ENCODE data around the gene DNAH9.
A peak's percentile ranks its signal among the peaks of the same experiment; 100 is the strongest.

DNAH9 gene

DNA sequence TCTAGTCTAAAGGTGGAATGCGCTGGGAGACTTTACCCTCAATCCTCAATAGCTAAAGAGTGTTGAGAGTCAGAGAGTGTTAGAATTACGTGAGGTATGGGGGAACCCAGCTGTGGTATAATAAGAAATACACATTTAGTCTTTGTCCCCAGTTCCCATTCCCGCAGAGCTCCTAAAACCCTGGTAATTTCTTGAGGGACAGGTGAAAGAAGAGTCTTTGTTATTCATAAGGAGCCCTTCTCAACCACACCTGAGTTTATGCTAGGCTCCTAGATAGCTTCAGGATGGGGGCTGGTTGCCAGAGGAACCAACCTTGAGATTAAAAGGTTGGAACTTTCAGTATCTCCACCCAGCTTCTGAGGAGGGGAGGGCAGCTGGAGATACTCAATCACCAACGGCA lies 393.2 kb downstream of the DNAH9 start:
- DNase-seq = no peak

DNA sequence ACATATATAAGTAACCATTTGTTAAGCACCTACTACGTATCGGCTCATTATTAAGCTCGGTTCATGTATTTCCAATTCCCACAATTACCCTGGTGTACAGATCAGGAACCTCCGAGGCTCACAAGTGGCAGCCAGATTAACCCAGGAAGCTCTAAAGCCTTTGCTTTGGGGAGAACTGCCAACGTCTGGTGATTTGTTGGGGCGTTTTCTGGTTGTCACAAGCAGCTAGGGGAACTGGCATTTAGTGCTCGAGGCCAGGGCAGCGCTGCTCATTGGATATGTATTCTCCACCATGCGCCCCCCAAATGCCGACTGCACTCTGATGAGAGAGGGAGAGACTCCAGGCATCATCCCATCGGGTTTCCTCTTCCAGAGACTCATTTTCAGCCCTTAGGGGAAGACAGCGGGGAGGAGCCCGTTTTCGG lies 398.5 kb downstream of the DNAH9 start:
- DNase-seq = peak; percentile 39 to 57

DNA sequence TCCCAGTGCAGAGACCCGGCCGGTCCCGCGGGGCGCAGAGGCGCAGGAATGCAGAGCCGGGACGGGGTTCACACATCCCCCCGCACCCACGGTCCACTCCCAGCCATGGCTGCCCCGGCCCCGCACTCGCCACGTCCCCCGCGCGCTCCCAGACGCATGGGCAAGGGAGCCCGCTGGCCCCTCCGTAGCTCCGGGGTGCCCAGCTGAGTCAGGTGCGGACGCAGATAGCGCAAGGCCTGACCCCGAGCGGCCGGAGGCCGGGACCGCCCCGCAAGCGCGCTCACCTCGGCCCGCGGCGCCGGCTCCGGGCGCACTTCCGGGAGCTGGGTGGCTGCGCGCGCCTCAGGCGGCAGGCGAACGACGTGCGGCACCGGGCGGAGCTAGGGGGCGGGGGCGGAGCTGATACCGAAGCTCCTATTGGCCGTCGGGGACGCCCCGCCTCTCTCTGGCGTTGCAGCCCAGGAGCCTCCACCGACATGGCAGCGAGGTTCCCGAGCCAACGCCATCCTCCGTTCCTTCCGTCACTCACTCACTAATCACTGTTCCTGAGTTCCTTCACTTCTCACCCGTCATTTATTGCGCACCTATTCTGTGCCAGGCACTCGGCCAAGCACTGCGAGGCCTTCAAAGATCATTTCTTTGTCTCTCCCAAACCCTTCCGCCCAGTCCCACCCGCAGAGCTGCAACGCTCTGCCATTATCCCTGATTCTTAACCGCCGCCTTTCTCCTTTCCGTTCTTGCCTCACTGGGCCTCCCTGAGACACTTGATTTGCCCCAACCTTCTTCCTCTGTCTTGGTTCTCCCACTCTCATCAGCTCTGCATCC lies 399.1 kb downstream of the DNAH9 start, which contains the start of gene ZNF18:
ZNF18 (minus strand) TSS at position 329 of the 825 bp plus-strand sequence. CDS start 4,646 bp downstream, outside the sequence.
- peak; percentile 95 for DNase-seq

DNA sequence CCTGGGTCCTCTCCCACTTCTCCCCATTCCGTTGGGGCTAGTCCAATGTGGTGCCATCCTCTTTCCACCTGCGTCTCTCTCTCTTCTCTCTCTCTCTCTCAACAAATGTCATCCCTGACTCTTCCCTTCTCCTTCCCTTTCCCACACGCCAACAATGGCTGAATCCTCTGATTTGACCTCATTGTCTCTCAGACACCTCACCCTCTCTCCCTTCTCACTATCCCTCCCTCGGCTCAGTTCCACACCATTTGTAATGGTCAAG lies 399.6 kb downstream of the DNAH9 start:
- DNase-seq = no peak

DNA sequence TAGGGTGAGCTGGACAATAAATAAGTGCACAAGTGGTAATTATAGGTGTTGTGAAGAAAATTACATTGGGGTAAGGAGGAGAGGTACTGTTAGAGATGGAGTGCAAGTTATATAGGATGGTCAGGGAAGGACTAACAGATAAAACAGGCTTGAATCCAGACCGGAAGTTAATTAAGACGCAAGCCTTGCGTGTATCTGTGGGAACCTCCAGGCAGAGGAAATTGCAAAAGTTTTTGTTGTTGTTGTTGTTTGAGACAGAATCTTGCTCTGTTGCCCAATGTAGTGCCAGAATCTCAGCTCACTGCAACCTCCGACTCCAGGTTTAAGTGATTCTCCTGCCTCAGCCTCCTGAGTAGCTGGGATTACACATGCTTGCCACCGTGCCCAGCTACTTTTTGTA lies 401.4 kb downstream of the DNAH9 start:
- no peak for DNase-seq

DNA sequence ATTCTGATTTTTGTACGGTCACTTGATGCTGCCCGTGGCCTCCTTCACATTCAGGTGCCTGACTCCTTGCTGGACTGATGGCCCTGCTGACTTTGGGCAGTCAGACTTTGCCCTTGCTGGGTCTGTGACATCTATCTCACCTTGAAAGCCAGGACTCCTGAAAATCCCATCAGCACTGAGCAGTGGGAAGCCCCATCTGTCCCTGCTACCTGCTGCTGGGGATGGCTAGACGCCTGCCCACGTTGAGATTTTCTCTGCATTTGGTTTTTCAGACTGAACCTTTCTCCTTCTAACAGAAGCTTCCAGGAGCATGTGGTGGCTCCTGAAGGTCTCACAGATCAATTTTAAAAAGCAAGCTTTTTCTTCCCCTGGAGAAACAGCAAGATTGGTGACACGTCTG lies 409.2 kb downstream of the DNAH9 start:
- no peak for DNase-seq

Data from CD4-positive, alpha-beta T cell treated with Interferon alpha-2 for 1 hour (primary cell).